Activated naive CD4-positive, alpha-beta T cell treated with anti-CD3 and anti-CD28 coated beads, Interleukin-2, amount 50 U/mL, for 24 hours (primary cell): ENCODE measurements around the gene KLHDC7B.

ENCODE experiments used
- H3K27ac Mint-ChIP-seq: one replicate; pipeline ENCODE4 v1.8.0; 2021; ENCODE audit warnings: mild to moderate bottlenecking, mixed read lengths
- H3K27me3 Mint-ChIP-seq: one replicate; pipeline ENCODE4 v1.8.0; 2021; ENCODE audit warnings: mixed read lengths
- H3K36me3 Mint-ChIP-seq: one replicate; pipeline ENCODE4 v1.8.0; 2021; ENCODE audit warnings: mixed read lengths
- H3K4me1 Mint-ChIP-seq: one replicate; pipeline ENCODE4 v1.8.0; 2021; ENCODE audit warnings: mixed read lengths
- H3K4me3 Mint-ChIP-seq: one replicate; pipeline ENCODE4 v1.8.0; 2021; ENCODE audit warnings: mild to moderate bottlenecking, mixed read lengths
- H3K9me3 Mint-ChIP-seq: one replicate; pipeline ENCODE4 v1.8.0; 2021; ENCODE audit warnings: mixed read lengths

The KLHDC7B gene

DNA sequence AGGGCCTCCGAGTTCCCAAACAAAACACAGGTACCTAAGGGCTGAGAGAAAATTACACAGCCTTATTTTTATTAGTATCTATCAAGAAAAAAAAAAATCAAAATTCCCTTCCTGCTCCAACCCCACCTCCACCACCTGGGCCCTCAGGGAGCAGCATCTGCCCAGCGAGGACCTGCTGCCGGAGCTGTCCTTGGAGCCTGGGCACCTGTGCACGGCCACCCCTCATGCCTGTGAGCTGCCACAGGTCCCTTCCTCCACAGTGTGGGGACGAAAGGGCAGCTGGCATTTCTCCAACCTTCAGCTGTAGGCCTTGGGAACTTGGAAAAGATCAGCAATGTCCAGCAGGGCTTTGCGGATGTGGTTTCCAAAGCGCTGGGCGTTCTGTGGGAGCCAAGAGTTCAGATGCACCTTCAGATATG lies 23.4 kb downstream of the KLHDC7B start:
- Mint-ChIP-seq H3K4me3 (no peak overlapping the region), H3K36me3 (peaks cover 3% of the 10 kb centered on the region), H3K27me3 (no peaks in the 10 kb centered on the region), H3K9me3 (no peaks in the 10 kb centered on the region), H3K4me1 (no peaks in the 10 kb centered on the region), H3K27ac (no peak overlapping the region)

DNA sequence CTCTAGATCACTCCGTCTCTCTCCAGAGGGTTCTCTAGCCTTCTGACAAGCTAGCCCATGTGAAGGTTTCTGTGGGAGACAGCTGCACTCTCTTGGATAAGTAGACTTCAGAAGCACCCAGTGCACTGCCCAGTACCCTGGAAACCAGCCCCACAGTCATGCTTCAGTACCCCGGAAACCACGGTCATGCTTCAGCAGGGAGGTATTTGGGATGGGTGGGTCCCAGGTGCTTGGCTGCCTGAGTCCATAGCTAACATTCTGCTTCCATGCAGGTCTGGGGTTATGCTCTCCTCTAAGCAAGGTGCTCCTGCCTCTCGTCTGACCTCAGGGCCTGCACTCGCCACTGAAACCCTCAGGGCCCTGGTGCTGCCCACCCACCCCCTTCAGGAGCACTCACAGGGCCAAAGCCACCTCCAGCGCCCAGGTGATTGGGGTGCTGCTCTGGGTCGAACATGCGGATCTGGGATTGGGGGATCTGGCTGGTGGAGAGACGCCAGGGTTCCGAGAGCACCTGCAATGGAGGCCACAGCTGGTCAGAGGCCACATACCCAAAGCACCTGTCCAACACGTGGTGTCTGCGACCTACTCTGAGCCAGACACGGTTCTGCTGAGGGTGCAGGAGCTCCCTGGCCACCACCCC lies 24.3 kb downstream of the KLHDC7B start:
- H3K9me3 Mint-ChIP-seq, result no peaks in the 10 kb centered on the region
- H3K4me3 Mint-ChIP-seq, result no peak overlapping the region
- H3K27ac Mint-ChIP-seq, result no peak overlapping the region
- peaks cover 3% of the 10 kb centered on the region for H3K36me3 Mint-ChIP-seq
- H3K4me1 Mint-ChIP-seq, result no peaks in the 10 kb centered on the region
- H3K27me3 Mint-ChIP-seq, result no peaks in the 10 kb centered on the region

DNA sequence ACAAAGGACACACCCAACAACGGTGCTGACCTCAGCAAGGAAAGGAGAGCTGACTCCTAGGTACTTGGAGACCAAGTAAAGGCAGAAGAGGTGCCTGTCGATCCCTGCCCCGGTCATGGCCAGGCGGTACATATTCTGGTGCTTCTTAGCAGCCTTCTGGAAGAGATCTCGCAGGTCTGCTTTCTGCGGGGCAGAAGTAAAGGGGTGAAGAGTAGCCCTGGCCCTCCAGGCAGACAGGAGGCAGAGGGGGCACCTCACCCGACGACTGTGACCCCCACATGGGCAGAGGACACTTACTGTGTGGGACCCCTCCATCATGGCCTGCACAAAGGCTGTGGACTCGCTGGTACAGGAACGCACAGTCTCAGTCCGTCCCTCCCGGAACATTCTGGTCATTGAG lies 25.2 kb downstream of the KLHDC7B start:
- H3K36me3 Mint-ChIP-seq, result peaks cover 3% of the 10 kb centered on the region
- no peaks in the 10 kb centered on the region for H3K27me3 Mint-ChIP-seq
- no peaks in the 10 kb centered on the region for H3K9me3 Mint-ChIP-seq
- H3K4me1 Mint-ChIP-seq, result no peaks in the 10 kb centered on the region
- no peak overlapping the region for H3K27ac Mint-ChIP-seq
- H3K4me3 Mint-ChIP-seq, result no peak overlapping the region

DNA sequence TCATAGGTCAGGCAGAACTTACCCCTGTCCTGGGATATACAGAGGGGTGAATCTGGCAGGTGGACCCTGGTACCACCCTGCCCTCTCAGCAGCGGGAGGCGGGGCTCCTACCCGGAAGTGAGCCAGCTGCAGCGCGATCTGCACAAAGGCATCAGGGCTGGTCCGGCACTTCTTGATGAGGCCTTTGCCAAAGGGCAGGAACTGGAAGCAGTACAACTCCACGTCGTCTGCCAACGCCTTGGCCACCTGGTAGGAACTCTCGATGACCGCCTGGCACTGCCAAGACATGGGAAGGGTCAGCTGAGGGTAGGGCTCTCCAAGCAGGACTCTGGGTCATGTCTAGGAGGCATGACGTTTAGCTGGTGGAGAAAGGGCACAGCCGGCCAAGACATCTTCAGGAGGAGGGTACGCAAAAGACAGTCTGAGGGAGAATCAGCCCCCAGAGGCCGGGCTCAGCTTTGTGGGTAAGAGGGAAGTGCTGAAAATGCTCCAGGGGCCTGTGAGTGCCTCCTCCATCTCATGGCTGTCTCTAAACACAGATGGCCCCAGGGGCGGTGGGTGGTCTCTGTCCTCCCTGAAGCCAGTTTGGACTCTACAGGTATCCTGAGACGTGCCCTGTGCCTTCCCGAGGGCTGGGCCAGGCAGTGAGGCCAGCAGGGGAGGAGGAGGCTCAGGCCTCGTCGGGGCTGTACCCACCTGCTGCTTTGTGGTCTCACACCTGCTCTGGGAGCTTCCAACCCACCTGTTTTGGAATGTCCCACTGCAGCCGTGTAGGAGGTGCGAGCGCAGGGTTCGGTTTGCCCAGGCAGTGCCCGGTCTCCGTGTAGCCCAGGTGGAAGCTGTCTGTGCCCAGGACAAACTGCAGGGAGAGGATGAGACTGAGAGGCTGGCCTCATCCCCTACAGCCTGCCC lies 25.8 kb downstream of the KLHDC7B start:
- Mint-ChIP-seq H3K27ac (no peak overlapping the region), H3K27me3 (no peaks in the 10 kb centered on the region), H3K9me3 (no peaks in the 10 kb centered on the region), H3K36me3 (peaks cover 3% of the 10 kb centered on the region), H3K4me3 (no peak overlapping the region), H3K4me1 (no peaks in the 10 kb centered on the region)

DNA sequence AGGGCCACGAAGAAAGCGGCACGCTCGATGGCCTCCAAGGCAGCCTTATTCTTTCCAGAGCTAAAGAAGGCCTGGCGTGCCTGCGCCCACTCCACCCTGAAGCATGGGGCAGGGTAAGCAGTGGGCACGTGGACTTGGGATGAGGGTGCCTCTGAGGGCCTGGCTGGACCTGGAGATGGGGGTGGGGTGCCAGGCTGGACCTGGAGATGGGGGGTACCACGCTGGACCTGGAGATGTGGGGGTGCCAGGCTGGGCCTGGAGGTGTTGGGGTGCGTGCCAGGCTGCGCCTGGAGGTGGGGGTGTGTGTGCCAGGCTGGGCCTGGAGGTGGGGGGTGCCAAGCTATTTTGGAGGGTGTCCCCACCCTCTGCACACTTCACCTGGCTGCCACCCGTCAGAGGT lies 27.3 kb downstream of the KLHDC7B start:
- no peaks in the 10 kb centered on the region for H3K9me3 Mint-ChIP-seq
- no peaks in the 10 kb centered on the region for H3K27me3 Mint-ChIP-seq
- H3K4me1 Mint-ChIP-seq, result peaks cover 9% of the 10 kb centered on the region
- no peak overlapping the region for H3K27ac Mint-ChIP-seq
- peaks cover 3% of the 10 kb centered on the region for H3K36me3 Mint-ChIP-seq
- H3K4me3 Mint-ChIP-seq, result no peak overlapping the region

DNA sequence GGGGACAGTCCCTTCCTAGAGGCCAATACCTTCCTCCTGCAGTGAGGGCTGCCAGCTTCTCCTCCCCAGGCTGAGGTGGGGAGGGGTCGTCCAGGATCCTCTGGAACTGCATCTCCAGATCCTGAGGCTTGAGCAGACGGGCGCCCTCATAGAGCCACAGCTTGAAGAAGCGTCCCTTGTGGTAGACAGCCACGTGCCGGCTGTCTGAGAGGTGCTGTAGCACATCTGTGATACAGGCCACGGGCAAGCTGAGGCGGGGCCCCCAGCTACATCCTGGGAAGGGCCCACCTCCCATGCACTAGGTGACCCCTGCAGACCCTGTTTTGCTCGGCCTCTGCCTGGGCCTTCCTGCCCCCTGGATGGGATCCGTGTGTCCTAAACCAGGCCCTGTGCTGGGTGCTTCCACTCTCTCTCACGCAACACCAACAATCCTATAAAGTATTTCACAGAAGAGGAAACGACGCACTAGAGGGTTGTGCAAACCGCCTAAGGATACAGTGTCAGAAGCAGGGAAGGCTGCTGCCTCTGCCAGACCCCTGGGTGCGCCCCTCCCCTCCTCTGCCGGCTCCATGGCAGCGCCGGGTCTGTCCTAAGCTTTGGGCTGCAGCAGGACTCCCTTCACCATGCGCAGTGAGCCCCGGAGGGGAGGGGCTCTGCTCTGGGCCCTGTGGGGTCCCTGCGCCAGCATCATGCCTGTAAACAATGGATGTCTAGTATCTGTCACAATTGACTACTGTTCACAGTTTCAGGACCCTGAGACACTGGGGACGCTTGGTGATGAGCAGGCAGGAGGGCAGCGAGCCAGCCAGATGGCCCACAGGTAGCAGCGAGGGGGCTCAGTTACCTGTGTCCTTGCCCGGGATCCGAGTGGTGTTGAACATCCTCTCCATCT lies 28.0 kb downstream of the KLHDC7B start:
- H3K4me3 Mint-ChIP-seq, result no peak overlapping the region
- H3K27ac Mint-ChIP-seq, result no peak overlapping the region
- H3K36me3 Mint-ChIP-seq, result peaks cover 3% of the 10 kb centered on the region
- no peaks in the 10 kb centered on the region for H3K27me3 Mint-ChIP-seq
- H3K4me1 Mint-ChIP-seq, result peaks cover 9% of the 10 kb centered on the region
- H3K9me3 Mint-ChIP-seq, result no peaks in the 10 kb centered on the region

DNA sequence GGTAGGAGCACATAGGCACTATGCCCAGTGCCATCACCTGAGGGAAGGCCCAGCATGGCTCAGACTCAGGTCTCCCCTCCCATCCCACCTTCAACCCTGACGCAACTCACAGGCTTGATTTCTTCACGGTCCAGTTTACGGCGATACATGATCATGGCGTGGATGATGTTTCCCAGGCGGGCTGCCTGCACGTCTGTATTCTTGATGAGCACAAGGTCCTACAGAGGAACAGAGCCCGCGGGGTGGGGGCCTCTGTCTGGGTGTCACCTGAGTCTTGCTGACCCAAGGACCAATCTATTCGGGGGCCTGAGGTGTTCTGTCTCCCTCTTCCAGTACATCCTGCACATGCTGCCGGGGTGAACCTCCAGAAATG lies 28.7 kb downstream of the KLHDC7B start:
- H3K27me3 Mint-ChIP-seq, result no peaks in the 10 kb centered on the region
- H3K27ac Mint-ChIP-seq, result no peak overlapping the region
- H3K36me3 Mint-ChIP-seq, result peaks cover 1% of the 10 kb centered on the region
- peaks cover 9% of the 10 kb centered on the region for H3K4me1 Mint-ChIP-seq
- no peak overlapping the region for H3K4me3 Mint-ChIP-seq
- no peaks in the 10 kb centered on the region for H3K9me3 Mint-ChIP-seq

DNA sequence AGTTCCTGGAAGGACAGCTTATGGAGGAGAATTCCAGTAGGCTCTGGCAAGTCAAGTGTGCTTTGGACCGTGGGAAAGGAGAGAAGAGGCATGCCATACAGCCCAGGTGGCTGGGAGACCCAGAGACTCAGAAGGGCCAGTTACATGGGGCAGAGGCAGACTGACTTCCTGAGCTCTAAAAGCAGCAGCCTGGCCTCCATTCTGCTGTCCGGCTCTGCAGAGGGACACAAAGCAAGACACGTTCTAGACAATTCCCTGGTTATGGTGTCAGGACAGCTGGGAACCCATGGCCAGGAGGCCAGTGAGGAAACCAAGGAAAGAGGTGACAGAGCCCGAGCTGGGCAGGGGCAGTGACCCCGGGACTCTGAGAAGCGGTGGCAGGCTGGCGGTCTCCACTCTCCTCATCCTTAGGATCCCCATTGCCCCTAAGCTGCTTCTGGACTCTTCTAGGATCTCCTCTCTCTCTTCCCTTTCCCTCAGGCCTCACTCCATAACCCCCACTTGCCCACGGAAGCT lies 29.8 kb downstream of the KLHDC7B start:
- no peak overlapping the region for H3K27ac Mint-ChIP-seq
- H3K4me3 Mint-ChIP-seq, result no peak overlapping the region
- H3K9me3 Mint-ChIP-seq, result no peaks in the 10 kb centered on the region
- H3K36me3 Mint-ChIP-seq, result no peaks in the 10 kb centered on the region
- peaks cover 14% of the 10 kb centered on the region for H3K4me1 Mint-ChIP-seq
- no peaks in the 10 kb centered on the region for H3K27me3 Mint-ChIP-seq

DNA sequence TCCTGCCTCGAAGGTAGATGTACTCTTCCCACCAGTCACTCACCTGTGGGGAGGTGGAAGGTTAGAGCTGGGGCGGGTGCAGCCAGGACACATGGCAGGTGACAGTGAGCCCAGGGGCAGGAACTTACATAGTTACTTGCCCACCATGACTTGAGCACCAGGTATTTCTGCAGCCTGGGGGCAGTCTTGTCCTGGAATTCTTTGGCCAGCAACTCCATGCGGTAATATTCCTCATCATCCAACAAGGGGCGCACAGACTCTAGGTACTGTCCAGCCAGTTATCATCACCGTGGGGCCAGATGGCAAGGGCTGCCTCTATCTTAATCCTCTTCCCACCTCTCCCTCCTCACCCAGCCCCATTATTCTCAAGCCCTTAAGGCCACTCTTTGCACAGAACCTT lies 30.4 kb downstream of the KLHDC7B start:
- H3K4me3 Mint-ChIP-seq, result no peak overlapping the region
- H3K27ac Mint-ChIP-seq, result no peak overlapping the region
- H3K36me3 Mint-ChIP-seq, result no peaks in the 10 kb centered on the region
- H3K9me3 Mint-ChIP-seq, result no peaks in the 10 kb centered on the region
- peaks cover 16% of the 10 kb centered on the region for H3K4me1 Mint-ChIP-seq
- no peaks in the 10 kb centered on the region for H3K27me3 Mint-ChIP-seq

DNA sequence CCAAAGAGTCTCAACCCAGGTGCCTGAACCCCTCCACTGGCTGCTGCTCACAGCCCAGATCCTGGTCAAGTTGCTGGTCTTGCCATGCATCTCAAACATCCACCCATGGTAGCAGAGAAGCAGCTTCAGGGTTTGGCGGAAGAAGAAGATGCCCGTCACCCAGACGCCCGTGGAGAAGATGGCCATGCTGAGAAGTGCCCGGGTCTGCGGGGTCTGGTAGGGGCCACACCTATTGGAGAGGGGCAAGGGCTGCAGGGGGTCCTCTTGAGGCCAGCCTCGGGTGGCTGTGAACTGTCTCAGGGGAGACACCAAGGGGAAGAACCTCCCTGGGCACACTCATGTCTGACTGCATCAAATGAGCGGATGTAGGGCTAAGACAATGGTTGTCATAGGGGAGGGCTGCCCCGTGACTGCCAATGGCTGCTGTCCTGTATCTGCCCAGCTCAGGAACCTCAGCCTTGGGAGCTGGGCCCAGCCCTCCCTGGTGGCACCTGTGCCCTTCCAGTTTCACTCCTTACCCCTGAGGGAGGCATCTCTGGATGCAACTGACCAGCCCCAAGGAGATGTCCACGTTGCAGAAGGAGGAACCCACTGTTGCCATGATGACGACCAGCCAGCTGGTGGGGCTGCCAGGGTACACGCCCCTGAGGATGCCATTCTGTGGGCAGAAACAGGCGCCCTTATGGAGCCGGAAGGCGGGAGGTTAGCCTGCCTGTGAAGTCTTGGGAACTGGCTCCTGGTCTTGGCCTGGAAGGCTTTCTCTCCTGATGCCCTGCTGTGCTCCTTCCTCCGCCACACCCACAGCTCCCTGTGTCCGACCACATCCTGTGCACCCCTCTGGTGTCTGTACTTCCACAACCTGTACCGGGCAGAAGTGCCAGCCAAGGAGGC lies 31.4 kb downstream of the KLHDC7B start:
- Mint-ChIP-seq H3K36me3 (no peaks in the 10 kb centered on the region), H3K9me3 (no peaks in the 10 kb centered on the region), H3K27me3 (no peaks in the 10 kb centered on the region), H3K27ac (no peak overlapping the region), H3K4me1 (peaks cover 16% of the 10 kb centered on the region), H3K4me3 (no peak overlapping the region)

DNA sequence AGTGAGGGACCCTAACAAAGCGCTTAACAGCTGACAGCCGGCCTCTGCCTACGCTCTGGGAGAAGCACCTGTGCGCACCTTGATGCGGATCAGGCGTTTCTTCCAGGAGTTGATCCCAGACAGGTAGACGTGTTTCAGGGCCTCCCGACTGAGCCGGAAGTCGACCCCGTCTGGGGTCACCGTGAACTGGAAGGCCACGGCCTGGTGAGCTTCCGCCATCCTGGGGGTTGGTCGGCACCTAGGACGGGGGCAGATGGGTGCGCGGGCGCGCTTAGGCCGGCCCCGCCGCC lies 31.9 kb downstream of the KLHDC7B start:
- H3K9me3 Mint-ChIP-seq, result no peaks in the 10 kb centered on the region
- H3K27me3 Mint-ChIP-seq, result no peaks in the 10 kb centered on the region
- no peak overlapping the region for H3K4me3 Mint-ChIP-seq

DNA sequence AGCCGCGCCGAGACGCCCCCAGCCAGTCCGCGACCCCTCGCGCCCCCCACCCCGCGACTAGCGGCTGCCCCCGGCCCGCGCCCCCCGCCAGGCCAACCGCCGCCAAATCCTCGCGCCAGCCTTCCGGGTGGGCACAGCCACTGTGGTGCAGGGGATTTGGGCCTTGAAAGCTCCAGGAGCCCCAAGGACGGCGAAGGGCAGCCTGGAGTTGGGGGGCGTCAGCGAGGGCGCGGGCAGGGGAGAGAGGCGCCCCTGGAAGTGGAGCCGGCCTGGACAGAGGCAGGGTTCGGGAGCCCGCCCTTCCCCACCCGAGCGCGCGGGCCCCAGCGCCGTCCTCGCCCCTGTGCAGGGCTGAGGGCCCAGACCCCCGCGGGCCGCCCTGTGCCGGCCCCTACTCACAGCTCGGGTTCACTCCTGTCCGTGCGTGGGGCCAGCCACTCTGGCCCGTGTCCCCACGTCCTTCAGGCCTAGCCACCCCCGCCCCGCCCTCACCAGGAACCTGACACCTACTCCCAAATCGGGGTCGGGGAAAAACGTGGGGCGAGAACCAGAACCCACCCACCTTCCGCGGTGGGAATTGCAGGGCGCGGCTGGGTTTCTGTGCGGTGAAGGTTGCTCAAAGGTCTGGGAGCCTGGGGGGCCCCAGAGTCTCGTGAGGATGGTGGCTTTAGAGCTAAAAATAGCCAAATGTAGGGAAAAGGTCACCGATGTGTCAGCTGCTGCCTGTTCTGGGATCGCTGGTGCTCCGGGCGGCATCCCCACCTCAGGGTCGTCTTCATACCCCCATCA lies 32.5 kb downstream of the KLHDC7B start, which contains the start of gene CPT1B:
CPT1B (minus strand) TSS at position 441 of the 789 bp plus-strand sequence. CDS start 512 bp downstream, outside the sequence.
- H3K4me3 Mint-ChIP-seq, result no peak within 1 kb of the TSS
- no peaks in the 10 kb centered on the region for H3K36me3 Mint-ChIP-seq
- no peaks in the 10 kb centered on the region for H3K9me3 Mint-ChIP-seq
- no peak within 1 kb of the TSS for H3K27ac Mint-ChIP-seq
- no peaks in the 10 kb centered on the region for H3K27me3 Mint-ChIP-seq
- peaks cover 16% of the 10 kb centered on the region for H3K4me1 Mint-ChIP-seq

More for the DNA sequence above, 31.9 kb downstream of the KLHDC7B start:
- Mint-ChIP-seq H3K27ac (no peak overlapping the region), H3K36me3 (no peaks in the 10 kb centered on the region), H3K4me1 (peaks cover 16% of the 10 kb centered on the region)

DNA sequence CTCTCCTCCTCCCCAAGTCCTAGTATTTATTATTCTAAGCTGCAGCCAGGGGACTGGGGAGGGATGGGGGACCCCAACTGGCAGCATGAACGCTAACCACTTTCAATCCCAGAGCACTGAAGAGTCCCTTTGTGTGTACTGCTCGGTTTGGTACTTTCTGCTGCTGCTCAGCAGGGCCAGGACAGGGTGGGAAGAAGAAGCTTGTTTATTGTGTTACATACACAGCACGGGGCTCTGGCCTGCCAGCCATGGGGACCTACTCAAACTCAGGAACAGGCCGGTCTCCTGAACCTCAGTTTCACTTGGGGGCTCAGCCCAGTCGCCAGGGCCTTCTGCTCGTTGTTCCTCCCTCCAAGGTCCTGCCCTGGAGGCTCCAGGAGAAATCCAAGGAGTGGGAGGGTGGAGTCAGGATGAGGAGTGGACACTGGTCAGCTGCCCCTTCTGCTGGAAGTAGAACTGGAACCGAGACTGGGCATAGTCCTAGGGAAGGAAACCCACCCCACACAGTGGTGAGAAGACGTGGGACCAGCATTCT lies 33.1 kb downstream of the KLHDC7B start:
- H3K27me3 Mint-ChIP-seq, result no peaks in the 10 kb centered on the region
- H3K9me3 Mint-ChIP-seq, result no peaks in the 10 kb centered on the region
- H3K27ac Mint-ChIP-seq, result no peak overlapping the region
- H3K36me3 Mint-ChIP-seq, result no peaks in the 10 kb centered on the region
- no peak overlapping the region for H3K4me3 Mint-ChIP-seq
- H3K4me1 Mint-ChIP-seq, result peaks cover 22% of the 10 kb centered on the region

DNA sequence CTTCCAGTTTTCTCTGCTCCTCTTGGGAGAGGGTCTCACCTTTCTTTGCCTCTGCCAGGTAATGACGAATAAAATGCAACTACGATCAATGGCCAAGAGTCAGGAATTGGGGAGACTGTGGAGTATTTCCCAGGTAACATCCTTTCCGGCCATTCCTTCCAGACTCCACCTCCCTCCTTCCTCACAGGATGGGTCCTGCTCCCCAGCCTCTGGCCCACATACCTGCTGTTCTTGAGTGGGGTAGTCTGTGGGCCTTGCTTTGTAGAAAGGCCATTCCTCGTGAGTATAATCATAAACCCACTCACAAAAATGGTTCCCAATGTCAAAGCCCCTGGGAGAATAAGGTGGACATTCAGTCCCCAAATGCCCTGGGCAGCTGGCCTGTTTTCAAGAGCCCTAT lies 34.1 kb downstream of the KLHDC7B start:
- Mint-ChIP-seq H3K4me1 (peaks cover 23% of the 10 kb centered on the region), H3K36me3 (no peaks in the 10 kb centered on the region), H3K27ac (no peak overlapping the region), H3K4me3 (no peak overlapping the region), H3K9me3 (no peaks in the 10 kb centered on the region), H3K27me3 (no peaks in the 10 kb centered on the region)
